HAP-1 (cell line): ENCODE data around the gene SPTBN4.
"Not testable (repeated sequence)": the region's sequence is repeated elsewhere in the genome, so short reads cannot be mapped to it uniquely, and the experiment has no call there.

Experiments
- DNase-seq, 2 experiments: peaks; one replicate each; pipeline ENCODE4 v3.0.0-alpha.2; 2016 to 2020; ENCODE audit warnings: low spot score in 2 of 2
- H3K27me3 ChIP-seq: fragments of 250-450 bp; sonication (Bioruptor Pico); 2 replicates; pipeline ENCODE4 v1.5.1; 2020; ENCODE audit warnings: low read depth, mild to moderate bottlenecking, moderate library complexity
- H3K36me3 ChIP-seq: fragments of 250-450 bp; sonication (Bioruptor Pico); replicated peaks from 2 replicates; pipeline ENCODE4 v1.5.1; 2020; ENCODE audit warnings: mild to moderate bottlenecking
- H3K4me1 ChIP-seq: fragments of 250-450 bp; sonication (Bioruptor Pico); 2 replicates; pipeline ENCODE4 v1.5.1; 2020; ENCODE audit warnings: mild to moderate bottlenecking
- H3K4me3 ChIP-seq: fragments of 250-450 bp; sonication (Bioruptor Pico); 2 replicates; pipeline ENCODE4 v1.5.1; 2020; ENCODE audit warnings: mild to moderate bottlenecking, moderate library complexity
- H3K9me3 ChIP-seq: fragments of 250-450 bp; sonication (Bioruptor Pico); 2 replicates; pipeline ENCODE4 v1.5.1; 2020; ENCODE audit warnings: mild to moderate bottlenecking, moderate library complexity
- in situ Hi-C: fragments of 300-500 bp; cut with MboI; formaldehyde crosslinking; loops from 3 replicates; pipeline ENCODE4 v1.14.3; 2020; ENCODE audit warnings: low sequenced_read_pairs, inconsistent platforms, mixed read lengths

The SPTBN4 gene

GRCh38 chr19:40444825-40445312, 21.9 kb upstream of the SPTBN4 start:
- in situ Hi-C loops = no loop called here
- DNase-seq = no peak
- Histone ChIP-seq H3K27me3 (no peaks in the 10 kb centered on the region), H3K9me3 (no peaks in the 10 kb centered on the region), H3K4me3 (peak overlapping the region; percentile 88), H3K36me3 (peaks cover 32% of the 10 kb centered on the region), H3K4me1 (peaks cover 24% of the 10 kb centered on the region)

- no peak overlapping the region for H3K4me3 ChIP-seq
- in situ Hi-C loops = no loop called here
- H3K36me3 ChIP-seq = peaks cover 32% of the 10 kb centered on the region
- peak; percentile 59 to 80 for DNase-seq
- H3K27me3 ChIP-seq = no peaks in the 10 kb centered on the region
- H3K4me1 ChIP-seq = peaks cover 24% of the 10 kb centered on the region
- no peaks in the 10 kb centered on the region for H3K9me3 ChIP-seq
Observed at GRCh38 chr19:40445780-40446262, 21.0 kb upstream of the SPTBN4 start.

GRCh38 chr19:40446263-40446784, 20.5 kb upstream of the SPTBN4 start:
- H3K4me3 ChIP-seq = no peak overlapping the region
- DNase-seq = no peak
- no peaks in the 10 kb centered on the region for H3K27me3 ChIP-seq
- H3K36me3 ChIP-seq = peaks cover 26% of the 10 kb centered on the region
- peaks cover 24% of the 10 kb centered on the region for H3K4me1 ChIP-seq
- in situ Hi-C loops = no loop called here
- no peaks in the 10 kb centered on the region for H3K9me3 ChIP-seq

GRCh38 chr19:40449506-40449905, 17.3 kb upstream of the SPTBN4 start:
- peaks cover 19% of the 10 kb centered on the region for H3K4me1 ChIP-seq
- no peaks in the 10 kb centered on the region for H3K9me3 ChIP-seq
- H3K36me3 ChIP-seq = peaks cover 7% of the 10 kb centered on the region
- in situ Hi-C loops = no loop called here
- H3K4me3 ChIP-seq = no peak overlapping the region
- no peak for DNase-seq
- H3K27me3 ChIP-seq = no peaks in the 10 kb centered on the region

- DNase-seq = no peak
- Histone ChIP-seq H3K36me3 (peaks cover 10% of the 10 kb centered on the region), H3K4me1 (peaks cover 10% of the 10 kb centered on the region), H3K9me3 (no peaks in the 10 kb centered on the region), H3K4me3 (no peak overlapping the region), H3K27me3 (no peaks in the 10 kb centered on the region)
- in situ Hi-C loops = no loop called here
Observed at GRCh38 chr19:40450664-40451063, 16.1 kb upstream of the SPTBN4 start.

- Histone ChIP-seq H3K9me3 (no peaks in the 10 kb centered on the region), H3K27me3 (no peaks in the 10 kb centered on the region), H3K4me1 (no peaks in the 10 kb centered on the region), H3K36me3 (peaks cover 10% of the 10 kb centered on the region), H3K4me3 (no peak overlapping the region)
- in situ Hi-C loops = no loop called here
- no peak for DNase-seq
Observed at GRCh38 chr19:40452016-40452415, 14.8 kb upstream of the SPTBN4 start.

GRCh38 chr19:40453151-40453735, 13.6 kb upstream of the SPTBN4 start:
- Histone ChIP-seq H3K27me3 (no peaks in the 10 kb centered on the region), H3K36me3 (peaks cover 10% of the 10 kb centered on the region), H3K4me3 (no peak overlapping the region), H3K9me3 (no peaks in the 10 kb centered on the region), H3K4me1 (no peaks in the 10 kb centered on the region)
- DNase-seq = no peak
- in situ Hi-C loops = no loop called here

- H3K27me3 ChIP-seq, in situ Hi-C loops, H3K9me3 ChIP-seq, H3K36me3 ChIP-seq, H3K4me1 ChIP-seq, DNase-seq, H3K4me3 ChIP-seq: not testable (repeated sequence)
Observed at GRCh38 chr19:40453943-40454342, 12.9 kb upstream of the SPTBN4 start.

- H3K27me3 ChIP-seq = no peaks in the 10 kb centered on the region
- in situ Hi-C loops = no loop called here
- no peaks in the 10 kb centered on the region for H3K4me1 ChIP-seq
Observed at GRCh38 chr19:40457048-40457447, 9.8 kb upstream of the SPTBN4 start.

GRCh38 chr19:40457953-40458596, 8.7 kb upstream of the SPTBN4 start:
- in situ Hi-C loops = no loop called here
- no peak overlapping the region for H3K4me3 ChIP-seq
- H3K9me3 ChIP-seq = no peaks in the 10 kb centered on the region
- H3K27me3 ChIP-seq = no peaks in the 10 kb centered on the region
- H3K36me3 ChIP-seq = peaks cover 3% of the 10 kb centered on the region; the same call in 1 of the 2 replicates
- DNase-seq = no peak
- H3K4me1 ChIP-seq = no peaks in the 10 kb centered on the region

More at GRCh38 chr19:40457048-40457447, 9.8 kb upstream of the SPTBN4 start:
- peaks cover 3% of the 10 kb centered on the region; the same call in 1 of the 2 replicates for H3K36me3 ChIP-seq
- no peak overlapping the region for H3K4me3 ChIP-seq
- no peak for DNase-seq
- H3K9me3 ChIP-seq = no peaks in the 10 kb centered on the region

- in situ Hi-C loops = no loop called here
Observed at GRCh38 chr19:40458597-40458974, 8.2 kb upstream of the SPTBN4 start.

GRCh38 chr19:40460185-40460584, 6.6 kb upstream of the SPTBN4 start:
- H3K36me3 ChIP-seq = peaks cover 2% of the 10 kb centered on the region; the same call in 1 of the 2 replicates
- in situ Hi-C loops = no loop called here
- no peaks in the 10 kb centered on the region for H3K27me3 ChIP-seq
- H3K4me1 ChIP-seq = peaks cover 6% of the 10 kb centered on the region
- H3K9me3 ChIP-seq = no peaks in the 10 kb centered on the region
- no peak overlapping the region for H3K4me3 ChIP-seq
- DNase-seq = no peak

More at GRCh38 chr19:40458597-40458974, 8.2 kb upstream of the SPTBN4 start:
- Histone ChIP-seq H3K36me3 (peaks cover 3% of the 10 kb centered on the region; the same call in 1 of the 2 replicates), H3K4me1 (no peaks in the 10 kb centered on the region), H3K4me3 (no peak overlapping the region), H3K9me3 (no peaks in the 10 kb centered on the region), H3K27me3 (no peaks in the 10 kb centered on the region)
- DNase-seq = no peak

- Histone ChIP-seq H3K36me3 (no peaks in the 10 kb centered on the region), H3K27me3 (no peaks in the 10 kb centered on the region), H3K4me3 (no peak overlapping the region), H3K4me1 (peaks cover 11% of the 10 kb centered on the region), H3K9me3 (0 out of 2 replicates have a peak, but pooled peaks cover 2% of the 10 kb centered on the region)
- DNase-seq = no peak
- in situ Hi-C loops = no loop called here
Observed at GRCh38 chr19:40461669-40462221, 5.1 kb upstream of the SPTBN4 start.

- H3K9me3 ChIP-seq, H3K27me3 ChIP-seq, in situ Hi-C loops, H3K36me3 ChIP-seq, DNase-seq, H3K4me3 ChIP-seq: not testable (repeated sequence)
- H3K4me1 ChIP-seq = peaks cover 11% of the 10 kb centered on the region
Observed at GRCh38 chr19:40463587-40464037, 3.2 kb upstream of the SPTBN4 start.
